Peyer's patch (tissue), 4 donors: Measurements from ENCODE around the gene SKA1. TPM values are rescaled to one million over a fixed set of nuclear protein-coding genes. Genes with fewer than 3 reads are reported as not detected.

ENCODE experiments used
- DNase-seq, 3 donors: peaks; one replicate each; pipeline ENCODE4 v3.0.0-alpha.2; 2017 to 2019
- H3K27ac ChIP-seq, 4 donors: fragments of 200-600 bp; sonication (generic); one replicate each; pipeline ENCODE4 v1.5.1; 2016 to 2019
- H3K27me3 ChIP-seq, 2 donors: fragments of 200-600 bp; sonication (generic); one replicate each; pipeline ENCODE4 v1.5.1; 2019
- H3K36me3 ChIP-seq, 3 donors: fragments of 200-600 bp; sonication (generic); one replicate each; pipeline ENCODE4 v1.5.1; 2016 to 2019
- H3K4me1 ChIP-seq, 4 donors: fragments of 200-600 bp; sonication (generic); one replicate each; pipeline ENCODE4 v1.5.1; 2016 to 2019
- H3K4me3 ChIP-seq, 4 donors: fragments of 200-600 bp; sonication (generic); 1 replicate in 3 of 4; 2 replicates in 1 of 4; pipeline ENCODE4 v1.5.1; 2016 to 2019; ENCODE audit warnings: mild to moderate bottlenecking in 1 of 4
- H3K9me3 ChIP-seq, 4 donors: fragments of 200-600 bp; sonication (generic); one replicate each; pipeline ENCODE4 v1.5.1; 2016 to 2019; ENCODE audit warnings: mild to moderate bottlenecking in 1 of 4
- CTCF ChIP-seq, 6 experiments: fragments of 450-650 bp in 4 of 6; fragments of 200-600 bp in 2 of 6; sonication (generic) in 1 of 6; IDR thresholded peaks; one replicate each; pipeline ENCODE4 v1.5.1; 2017 to 2019; ENCODE audit warnings: antibody characterized with exemption in 6 of 6, mild to moderate bottlenecking in 3 of 6, moderate library complexity in 1 of 6
- POLR2A ChIP-seq, 2 donors: fragments of 450-650 bp; IDR thresholded peaks; one replicate each; pipeline ENCODE4 v1.5.1; 2017; ENCODE audit warnings: antibody characterized with exemption in 2 of 2, mild to moderate bottlenecking in 2 of 2, moderate library complexity in 2 of 2
- total RNA-seq, 4 donors: library from RNA; depleted of rRNA; stranded (reverse); fragments of >200 nt; gene quantifications; one replicate each; pipeline ENCODE4 v1.1.0, GENCODE V29; 2016

The SKA1 gene
- total RNA-seq, 4 donors from 2014 or later, result 0.54 to 5.8 (median 2.2) TPM

DNA sequence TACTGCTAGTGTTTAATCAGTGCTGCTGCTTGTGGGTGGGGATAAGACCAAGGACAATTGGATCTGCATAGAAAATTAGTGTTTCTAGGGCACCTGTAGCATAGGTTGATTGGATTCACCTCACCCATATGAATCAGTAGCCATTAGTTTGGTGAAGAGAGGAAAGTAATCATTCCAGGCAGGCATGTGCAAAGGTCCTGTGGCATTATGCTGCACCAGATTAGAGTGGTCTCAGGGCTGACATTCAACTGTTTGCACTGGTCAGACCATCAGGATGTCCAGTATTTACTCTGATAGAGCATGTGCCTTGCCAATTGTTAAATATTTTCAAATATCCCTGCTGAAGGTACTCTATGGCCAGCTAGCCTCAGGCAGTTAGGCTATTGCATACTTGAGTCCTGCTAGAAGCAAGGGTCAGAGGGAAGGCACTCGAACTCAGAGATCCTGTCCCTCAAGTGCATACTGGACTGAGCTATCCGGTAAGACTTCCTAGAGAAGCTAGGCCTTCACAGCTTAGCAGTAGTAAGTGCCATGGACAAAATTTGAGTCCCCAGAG, 64.7 kb downstream of the SKA1 start:
- H3K4me1 ChIP-seq, result no peaks in the 10 kb centered on the region
- no peak overlapping the region for H3K4me3 ChIP-seq
- no peak overlapping the region for H3K27ac ChIP-seq
- H3K36me3 ChIP-seq, result no peaks in the 10 kb centered on the region
- no peak for DNase-seq
- peaks cover 0 to 2% (median 0%) of the 10 kb centered on the region in 4 donors for H3K9me3 ChIP-seq
- H3K27me3 ChIP-seq, result no peaks in the 10 kb centered on the region
- no peak for TF ChIP-seq CTCF (IDR thresholded peaks at IDR 0.05)
- no peak for TF ChIP-seq POLR2A (IDR thresholded peaks at IDR 0.05)

- no peak overlapping the region for H3K27ac ChIP-seq
- DNase-seq, result no peak
- TF ChIP-seq POLR2A (IDR thresholded peaks at IDR 0.05), result no peak
- TF ChIP-seq CTCF (IDR thresholded peaks at IDR 0.05), result no peak
- H3K9me3 ChIP-seq, result peaks cover 0 to 4% (median 0%) of the 10 kb centered on the region in 4 donors
- no peaks in the 10 kb centered on the region for H3K27me3 ChIP-seq
- no peaks in the 10 kb centered on the region for H3K36me3 ChIP-seq
- H3K4me3 ChIP-seq, result no peak overlapping the region
- no peaks in the 10 kb centered on the region for H3K4me1 ChIP-seq
Measured at GRCh38 chr18:50441016-50441415, 66.2 kb downstream of the SKA1 start.

GRCh38 chr18:50441501-50441900, 66.7 kb downstream of the SKA1 start:
- H3K27ac ChIP-seq, result no peak overlapping the region
- TF ChIP-seq CTCF (IDR thresholded peaks at IDR 0.05), result no peak
- TF ChIP-seq POLR2A (IDR thresholded peaks at IDR 0.05), result no peak
- no peaks in the 10 kb centered on the region for H3K4me1 ChIP-seq
- H3K36me3 ChIP-seq, result no peaks in the 10 kb centered on the region
- peaks cover 0 to 4% (median 0%) of the 10 kb centered on the region in 4 donors for H3K9me3 ChIP-seq
- H3K4me3 ChIP-seq, result no peak overlapping the region
- H3K27me3 ChIP-seq, result no peaks in the 10 kb centered on the region
- no peak for DNase-seq

Other genes with a start within 250 kb of the SKA1 start
- gene MYO5B, start 179.9 kb upstream of the SKA1 start, total RNA-seq, result 100 to 1,000 TPM; 105 to 213 (median 183) TPM
- under 1 TPM in 1 of 4 donors, not detected in 3; 0.80 TPM for gene CFAP53, start 108.6 kb upstream of the SKA1 start, total RNA-seq
- 100 to 1,000 TPM in 3 of 4 donors, 10 to 100 TPM in 1; 85.1 to 168 (median 115) TPM for gene MBD1, start 93.5 kb upstream of the SKA1 start, total RNA-seq
- gene CXXC1, start 87.4 kb upstream of the SKA1 start, total RNA-seq, result 100 to 1,000 TPM in 3 of 4 donors, 10 to 100 TPM in 1; 85.6 to 261 (median 130) TPM
- gene MAPK4, start 185.0 kb downstream of the SKA1 start, total RNA-seq, result 1 to 10 TPM in 1 of 4 donors, under 1 TPM in 2, not detected in 1; 0.54 to 2.0 (median 0.83) TPM